Activated B cell treated with CpG ODN at 0.5 μM for 24 hours (primary cell): ENCODE measurements around the gene XAF1. TPM values are rescaled to one million over a fixed set of nuclear protein-coding genes. Genes with fewer than 3 reads are reported as not detected.
"Not testable (repeated sequence)": the region's sequence is repeated elsewhere in the genome, so short reads cannot be mapped to it uniquely, and the experiment has no call there.

ENCODE experiments used
- ATAC-seq: fragments of 200-7000 bp; cut with Tn5 transposase; one replicate; pipeline ENCODE4 v1.10.0; 2021; ENCODE audit warnings: low read depth, mild to moderate bottlenecking, moderate library complexity
- CTCF ChIA-PET: fragments of 350-600 bp; sonication (Branson Sonifier 250); formaldehyde crosslinking; loops from one replicate; lab custom pipeline; 2021; ENCODE audit warnings: antibody characterized with exemption; lab: Charles Lee
- POLR2A ChIA-PET: fragments of 350-600 bp; sonication (Branson Sonifier 250); formaldehyde crosslinking; loops from one replicate; lab custom pipeline; 2021; ENCODE audit warnings: antibody characterized with exemption; lab: Charles Lee
- DNase-seq: peaks from one replicate; pipeline ENCODE4 v3.0.0; 2022
- H3K27ac Mint-ChIP-seq: one replicate; pipeline ENCODE4 v1.8.0; 2020; ENCODE audit warnings: mixed read lengths
- H3K27me3 Mint-ChIP-seq: one replicate; pipeline ENCODE4 v1.8.0; 2021; ENCODE audit warnings: mixed read lengths
- H3K36me3 Mint-ChIP-seq: one replicate; pipeline ENCODE4 v1.8.0; 2021; ENCODE audit warnings: low read depth, mixed read lengths
- H3K4me1 Mint-ChIP-seq: one replicate; pipeline ENCODE4 v1.8.0; 2021; ENCODE audit warnings: mixed read lengths
- H3K4me3 Mint-ChIP-seq: one replicate; pipeline ENCODE4 v1.8.0; 2020; ENCODE audit warnings: mild to moderate bottlenecking, mixed read lengths
- H3K9me3 Mint-ChIP-seq: one replicate; pipeline ENCODE4 v1.8.0; 2020; ENCODE audit warnings: mixed read lengths
- CTCF ChIP-seq: fragments of 200-600 bp; IDR thresholded peaks from one replicate; pipeline ENCODE4 v1.8.0; 2022; ENCODE audit warnings: antibody characterized with exemption, mild to moderate bottlenecking
- intact Hi-C: fragments of 100-400 bp; cut with micrococcal nuclease; formaldehyde crosslinking; loops from one replicate; pipeline ENCODE4 v1.15.1; 2024
- total RNA-seq: library from RNA; stranded (reverse); gene quantifications from 2 replicates; pipeline ENCODE4 v1.2.3, GENCODE V29; 2022

Gene XAF1
- total RNA-seq, 1 donor from 2014 or later: 62.5 TPM

GRCh38 chr17:6761779-6762178, 5.9 kb downstream of the XAF1 start:
- ATAC-seq: no peak
- Mint-ChIP-seq H3K9me3 (peaks cover 13% of the 10 kb centered on the region), H3K4me3 (no peak overlapping the region), H3K4me1 (peaks cover 15% of the 10 kb centered on the region), H3K27ac (no peak overlapping the region), H3K36me3 (peaks cover 87% of the 10 kb centered on the region), H3K27me3 (no peaks in the 10 kb centered on the region)
- ChIA-PET POLR2A (no interaction called here), CTCF (no interaction called here)
- no peak for DNase-seq
- no peak for TF ChIP-seq CTCF
- intact Hi-C loops: no loop called here

DNA sequence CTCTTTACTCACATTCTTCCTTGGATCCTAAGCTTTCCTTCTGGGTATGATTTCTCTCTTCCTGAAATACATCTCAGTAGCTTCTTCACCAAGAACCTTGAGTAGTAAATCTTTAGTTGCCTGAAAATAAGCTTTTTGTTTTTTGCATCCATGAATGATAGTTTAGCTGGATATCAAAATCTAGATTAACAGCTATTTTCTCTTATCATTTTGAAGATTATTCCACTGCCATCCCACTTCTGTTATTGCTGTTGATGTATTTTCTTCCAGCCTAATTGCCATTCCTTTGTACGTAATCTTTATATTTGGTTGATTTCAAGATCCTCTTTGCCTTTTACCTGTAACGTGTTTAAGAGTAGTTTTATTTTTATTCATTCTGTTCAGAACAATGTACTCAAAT, 12.6 kb downstream of the XAF1 start:
- Mint-ChIP-seq H3K9me3 (peaks cover 45% of the 10 kb centered on the region), H3K4me3 (no peak overlapping the region), H3K27me3 (no peaks in the 10 kb centered on the region), H3K4me1 (no peaks in the 10 kb centered on the region), H3K27ac (no peak overlapping the region), H3K36me3 (peaks cover 97% of the 10 kb centered on the region)
- intact Hi-C loops: no loop called here
- CTCF ChIA-PET: no interaction called here
- ATAC-seq: no peak
- DNase-seq: no peak
- POLR2A ChIA-PET: no interaction called here
- TF ChIP-seq CTCF: no peak

GRCh38 chr17:6772016-6772415, 16.2 kb downstream of the XAF1 start:
- H3K4me1 Mint-ChIP-seq: no peaks in the 10 kb centered on the region
- intact Hi-C loops: no loop called here
- ChIA-PET CTCF (no interaction called here), POLR2A (no interaction called here)
- no peak overlapping the region for H3K4me3 Mint-ChIP-seq
- H3K36me3 Mint-ChIP-seq: peaks cover 81% of the 10 kb centered on the region
- no peak for ATAC-seq
- no peak overlapping the region for H3K27ac Mint-ChIP-seq
- peaks cover 51% of the 10 kb centered on the region for H3K9me3 Mint-ChIP-seq
- TF ChIP-seq CTCF: no peak
- peaks cover 12% of the 10 kb centered on the region for H3K27me3 Mint-ChIP-seq
- no peak for DNase-seq

DNA sequence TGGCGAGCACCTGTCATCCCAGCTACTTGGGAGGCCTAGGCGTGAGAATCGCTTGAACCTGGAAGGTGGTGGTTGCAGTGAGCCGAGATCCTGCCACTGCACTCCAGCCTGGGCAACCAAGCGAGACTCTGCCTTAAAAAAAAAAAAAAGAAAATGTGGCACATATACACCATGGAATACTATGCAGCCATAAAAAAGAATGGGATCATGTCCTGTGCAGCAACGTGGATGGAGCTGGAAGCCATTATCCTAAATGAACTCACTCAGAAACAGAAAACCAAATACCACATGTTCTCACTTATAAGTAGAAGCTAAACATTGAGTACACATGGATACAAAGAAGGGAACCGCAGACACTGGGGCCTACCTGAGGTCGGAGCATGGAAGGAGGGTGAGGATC, 19.1 kb downstream of the XAF1 start:
- DNase-seq, POLR2A ChIA-PET, H3K27ac Mint-ChIP-seq, intact Hi-C loops, CTCF ChIA-PET, H3K4me1 Mint-ChIP-seq, ATAC-seq, H3K4me3 Mint-ChIP-seq: not testable (repeated sequence)
- Mint-ChIP-seq H3K36me3 (peaks cover 53% of the 10 kb centered on the region), H3K27me3 (peaks cover 27% of the 10 kb centered on the region), H3K9me3 (peaks cover 32% of the 10 kb centered on the region)

DNA sequence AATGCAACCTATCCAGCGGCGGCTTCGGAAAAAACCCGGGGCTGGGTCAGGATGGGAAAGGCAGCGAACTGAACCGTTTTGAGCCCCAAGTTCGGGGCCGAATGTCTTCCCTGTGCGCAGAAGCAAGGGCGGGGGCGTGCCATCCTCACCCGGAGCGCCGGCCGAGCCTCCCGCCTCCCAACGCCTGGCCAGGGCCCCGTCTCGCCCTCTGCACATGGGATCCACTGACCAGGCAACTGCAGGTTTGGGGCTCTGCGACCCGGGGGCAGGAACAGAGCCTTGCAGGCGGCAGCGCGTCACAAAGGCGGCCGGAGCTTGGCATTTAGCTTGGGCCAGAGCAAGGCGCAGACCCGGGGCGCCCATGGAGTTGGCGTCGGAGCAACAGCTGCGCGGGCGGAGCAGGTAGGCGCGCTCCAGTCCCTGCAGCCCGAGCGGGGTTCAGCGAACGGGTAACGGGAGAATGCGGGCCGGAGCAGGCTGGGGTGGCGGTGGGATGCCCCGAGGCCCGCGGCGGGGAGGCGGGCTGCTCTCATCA, 20.1 kb downstream of the XAF1 start, which contains the start of gene FBXO39:
Gene FBXO39 (plus strand): TSS at position 345 of the 535 bp plus-strand sequence. CDS start 3,654 bp downstream, outside the sequence.
- H3K27ac Mint-ChIP-seq: no peak within 1 kb of the TSS
- H3K27me3 Mint-ChIP-seq: peaks cover 29% of the 10 kb centered on the region
- H3K4me3 Mint-ChIP-seq: no peak within 1 kb of the TSS
- H3K4me1 Mint-ChIP-seq: no peaks in the 10 kb centered on the region
- ChIA-PET POLR2A (no interaction called here), CTCF (no interaction called here)
- H3K36me3 Mint-ChIP-seq: peaks cover 43% of the 10 kb centered on the region
- no peak for ATAC-seq
- no peak for DNase-seq
- no peak for TF ChIP-seq CTCF
- intact Hi-C loops: no loop called here
- H3K9me3 Mint-ChIP-seq: peaks cover 31% of the 10 kb centered on the region

GRCh38 chr17:6779411-6779810, 23.6 kb downstream of the XAF1 start:
- no peak for TF ChIP-seq CTCF
- CTCF ChIA-PET: no interaction called here
- ATAC-seq (no peak), DNase-seq (no peak)
- Mint-ChIP-seq H3K9me3 (peaks cover 9% of the 10 kb centered on the region), H3K27me3 (peaks cover 53% of the 10 kb centered on the region), H3K36me3 (peaks cover 8% of the 10 kb centered on the region), H3K4me3 (no peak overlapping the region), H3K27ac (no peak overlapping the region), H3K4me1 (no peaks in the 10 kb centered on the region)
- POLR2A ChIA-PET: interaction anchor here (0.6 kb wide), 1 partner anchor 24 kb away, joined by 3 read pairs; no protein-coding TSS in a partner anchor
- intact Hi-C loops: no loop called here
